OCI-LY7 (cell line): ENCODE results near the gene AMDHD1. TPM values are rescaled to one million over a fixed set of nuclear protein-coding genes. Genes with fewer than 3 reads are reported as not detected.

Source experiments
- BruUV-seq: library from RNA; stranded (reverse); fragments of 400-500 nt; replicated peaks from 2 replicates; lab custom pipeline; 2021; lab: Mats Ljungman, UMichigan
- CTCF ChIA-PET: fragments of 300-600 bp; sonication (Branson Sonifier 250); formaldehyde crosslinking; loops from one replicate; lab custom pipeline; 2022; ENCODE audit warnings: antibody characterized with exemption; ENCODE audit not compliant: unreplicated experiment; lab: Charles Lee
- POLR2A ChIA-PET: fragments of 300-600 bp; sonication (Branson Sonifier 250); formaldehyde crosslinking; loops from one replicate; lab custom pipeline; 2022; ENCODE audit warnings: antibody characterized with exemption; lab: Charles Lee
- DNase-seq: peaks from one replicate; pipeline ENCODE4 v3.0.0-alpha.2; 2015; ENCODE audit warnings: low spot score
- H2AFZ ChIP-seq: fragments of 200-600 bp; sonication (generic), shearing (Covaris generic); 2 replicates; pipeline ENCODE4 v1.6.1; 2014; ENCODE audit warnings: mild to moderate bottlenecking, antibody characterized with exemption, low read length, moderate library complexity
- H3K27ac ChIP-seq: fragments of 200-600 bp; sonication (generic); 2 replicates; pipeline ENCODE4 v1.5.1; 2014; ENCODE audit warnings: mixed run types, low read depth, mild to moderate bottlenecking, moderate library complexity, low read length, inconsistent platforms; ENCODE audit not compliant: poor library complexity, severe bottlenecking
- H3K36me3 ChIP-seq: fragments of 200-600 bp; sonication (generic); 2 replicates; pipeline ENCODE4 v1.6.1; 2014; ENCODE audit warnings: mild to moderate bottlenecking, antibody characterized with exemption, low read length, moderate library complexity, mixed read lengths; ENCODE audit not compliant: insufficient read depth
- H3K4me1 ChIP-seq: fragments of 200-600 bp; sonication (generic); 2 replicates; pipeline ENCODE4 v1.5.1; 2014; ENCODE audit warnings: mild to moderate bottlenecking, low read length; ENCODE audit not compliant: insufficient read depth, poor library complexity, severe bottlenecking
- H3K4me2 ChIP-seq: fragments of 200-600 bp; sonication (generic); 2 replicates; pipeline ENCODE4 v1.6.1; 2014; ENCODE audit warnings: mild to moderate bottlenecking, low read length
- H3K4me3 ChIP-seq: fragments of 200-600 bp; sonication (generic); 2 replicates; pipeline ENCODE4 v1.5.1; 2014; ENCODE audit warnings: mild to moderate bottlenecking, low read depth, low read length; ENCODE audit not compliant: poor library complexity, severe bottlenecking
- H3K79me2 ChIP-seq: fragments of 200-600 bp; sonication (generic); 2 replicates; pipeline ENCODE4 v1.6.1; 2016; ENCODE audit warnings: low read depth, mild to moderate bottlenecking, low read length, moderate library complexity, mixed read lengths; ENCODE audit not compliant: insufficient read depth
- H3K9me2 ChIP-seq: fragments of 200-600 bp; sonication (generic); 2 replicates; pipeline ENCODE4 v1.6.1; 2016; ENCODE audit warnings: mild to moderate bottlenecking, low read length, mixed read lengths; ENCODE audit not compliant: insufficient read depth
- H3K9me3 ChIP-seq: fragments of 200-600 bp; sonication (generic); 2 replicates; pipeline ENCODE4 v1.6.1; 2014; ENCODE audit warnings: mild to moderate bottlenecking, mixed run types, low read length, mixed read lengths
- H4K20me1 ChIP-seq: fragments of 200-600 bp; sonication (generic); 2 replicates; pipeline ENCODE4 v1.6.1; 2014; ENCODE audit warnings: mild to moderate bottlenecking, antibody characterized with exemption, low read length, moderate library complexity, mixed read lengths; ENCODE audit not compliant: insufficient read depth
- CTCF ChIP-seq: fragments of 200-600 bp; sonication (generic); conservative IDR thresholded peaks from 2 replicates; pipeline ENCODE4 v1.5.1; 2014; ENCODE audit warnings: mild to moderate bottlenecking, antibody characterized with exemption, low read length, moderate library complexity, mixed read lengths
- EZH2phosphoT487 ChIP-seq: fragments of 200-600 bp; sonication (generic); IDR thresholded peaks from 2 replicates; pipeline ENCODE4 v1.6.1; 2018; ENCODE audit warnings: low read depth, borderline replicate concordance, mild to moderate bottlenecking, mixed run types, antibody characterized with exemption, low read length, moderate library complexity, mixed read lengths
- intact Hi-C: fragments of 100-400 bp; cut with micrococcal nuclease; formaldehyde crosslinking; loops from one replicate; pipeline ENCODE4 v1.10.0; 2022; ENCODE audit not compliant: unreplicated experiment
- total RNA-seq, 2 experiments: library from RNA; depleted of rRNA in 1 of 2; stranded (reverse); fragments of >200 nt in 1 of 2; shearing (Covaris generic) in 1 of 2; gene quantifications; 2 replicates each; pipeline ENCODE4 v1.2.3, GENCODE V29; 2014 to 2022

Gene AMDHD1
- total RNA-seq, 2 experiments from 2014 or later = 0.50 to 2.8 TPM

DNA sequence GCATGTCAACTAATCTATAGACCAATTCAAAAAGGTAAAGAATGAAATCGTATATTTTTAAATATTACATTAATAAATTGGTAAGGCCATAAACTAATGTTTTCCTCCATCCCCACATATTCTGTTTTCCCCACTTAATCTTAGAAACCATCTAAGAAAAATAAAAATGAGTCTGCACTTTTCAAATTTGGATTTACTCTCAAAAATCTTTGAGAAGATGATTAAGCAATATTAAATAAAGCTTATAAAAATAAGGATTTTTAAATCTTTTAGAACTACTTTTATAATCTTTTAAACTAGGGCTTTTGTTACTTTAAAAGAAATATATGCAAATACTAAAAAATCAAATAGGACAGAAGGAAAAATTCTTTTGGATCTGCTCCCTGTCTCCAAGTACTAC is 63.6 kb downstream of the AMDHD1 start:
- H3K79me2 ChIP-seq = no peaks in the 10 kb centered on the region
- BruUV-seq = no TSS peak
- no peaks in the 10 kb centered on the region for H3K9me2 ChIP-seq
- DNase-seq = no peak
- no peaks in the 10 kb centered on the region for H3K9me3 ChIP-seq
- H2AFZ ChIP-seq = no peak overlapping the region
- intact Hi-C loops = no loop called here
- no peak overlapping the region for H3K27ac ChIP-seq
- TF ChIP-seq EZH2phosphoT487 = no peak
- no peak for TF ChIP-seq CTCF
- H3K36me3 ChIP-seq = peaks cover 87% of the 10 kb centered on the region
- no peaks in the 10 kb centered on the region for H4K20me1 ChIP-seq
- no peak overlapping the region for H3K4me3 ChIP-seq
- no peak overlapping the region for H3K4me2 ChIP-seq
- ChIA-PET POLR2A (interaction anchor here (2.3 kb wide), 1 partner anchor 14 kb away, joined by 10 read pairs; no protein-coding TSS in a partner anchor), CTCF (no interaction called here)
- H3K4me1 ChIP-seq = no peaks in the 10 kb centered on the region

DNA sequence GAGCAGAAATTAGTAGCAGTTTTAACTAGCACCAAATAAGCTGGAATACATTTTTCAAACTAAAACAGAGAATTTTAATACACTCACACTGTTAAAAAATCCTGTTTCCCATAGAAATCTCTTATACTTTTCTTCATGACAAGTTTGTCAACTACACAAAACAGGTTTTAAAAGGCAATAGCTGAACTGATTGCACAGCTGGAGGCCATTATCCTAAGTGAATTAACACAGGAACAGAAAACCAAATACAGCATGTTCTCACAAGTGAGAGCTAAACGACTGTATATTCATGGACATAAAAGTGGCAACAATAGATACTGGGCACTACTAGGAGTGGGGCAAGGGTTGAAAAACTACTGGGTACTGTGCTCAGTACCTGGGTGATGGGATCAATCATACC is 64.6 kb downstream of the AMDHD1 start:
- Histone ChIP-seq H3K79me2 (no peaks in the 10 kb centered on the region), H3K9me2 (no peaks in the 10 kb centered on the region), H2AFZ (no peak overlapping the region), H3K36me3 (peaks cover 87% of the 10 kb centered on the region), H3K9me3 (no peaks in the 10 kb centered on the region), H4K20me1 (no peaks in the 10 kb centered on the region), H3K27ac (no peak overlapping the region), H3K4me3 (no peak overlapping the region), H3K4me1 (no peaks in the 10 kb centered on the region), H3K4me2 (no peak overlapping the region)
- intact Hi-C loops = no loop called here
- no TSS peak for BruUV-seq
- TF ChIP-seq CTCF = no peak
- TF ChIP-seq EZH2phosphoT487 = no peak
- no peak for DNase-seq
- ChIA-PET CTCF (interaction anchor here (0.6 kb wide), 1 partner anchor 250 kb away, joined by 3 read pairs; no protein-coding TSS in a partner anchor), POLR2A (interaction anchor here (0.6 to 2.3 kb wide), 5 partner anchors 13 to 431 kb away, joined by 3 to 10 read pairs (median 3); no protein-coding TSS in a partner anchor)

GRCh38 chr12:96014943-96015599 is 71.9 kb downstream of the AMDHD1 start:
- no peak for DNase-seq
- peaks cover 9% of the 10 kb centered on the region for H3K4me1 ChIP-seq
- no peaks in the 10 kb centered on the region for H3K9me2 ChIP-seq
- no peak overlapping the region for H3K4me2 ChIP-seq
- H4K20me1 ChIP-seq = no peaks in the 10 kb centered on the region
- ChIA-PET POLR2A (interaction anchor here (0.7 kb wide), 2 partner anchors 17 to 338 kb away, joined by 3 read pairs; no protein-coding TSS in a partner anchor), CTCF (no interaction called here)
- intact Hi-C loops = no loop called here
- TF ChIP-seq CTCF (no peak), EZH2phosphoT487 (no peak)
- H3K79me2 ChIP-seq = no peaks in the 10 kb centered on the region
- no peak overlapping the region for H2AFZ ChIP-seq
- H3K4me3 ChIP-seq = no peak overlapping the region
- no peak overlapping the region for H3K27ac ChIP-seq
- peaks cover 91% of the 10 kb centered on the region for H3K36me3 ChIP-seq
- BruUV-seq = no TSS peak
- no peaks in the 10 kb centered on the region for H3K9me3 ChIP-seq
